ENCODE data around the gene RBM23. TPM values are rescaled to one million over a fixed set of nuclear protein-coding genes. Genes with fewer than 3 reads are reported as not detected.

The RBM23 gene
- total and polyA plus RNA-seq, 2 of the 8 experiments (the other 6 are each of a cell fraction or from before 2014, with no cell fraction given): 41.2 to 43.3 TPM

- TF ChIP-seq CHD7 (IDR thresholded peaks at IDR 0.05; ENCODE audit: insufficient replicate concordance, low read length) (no peak), CEBPB (IDR thresholded peaks at IDR 0.05; ENCODE audit: low read depth, low read length) (no peak), PHF8 (conservative IDR thresholded peaks at IDR 0.05; ENCODE audit: low read depth, low read length) (no peak), CTBP2 (IDR thresholded peaks at IDR 0.05; ENCODE audit: borderline replicate concordance, insufficient read depth, insufficient read length, low read length) (no peak), EGR1 (IDR thresholded peaks at IDR 0.05; ENCODE audit: borderline replicate concordance, low read depth, low read length) (no peak), BACH1 (IDR thresholded peaks at IDR 0.05; ENCODE audit: low read length) (no peak), SIN3A (conservative IDR thresholded peaks at IDR 0.05 in 1 of 2, IDR thresholded peaks at IDR 0.05 in 1 of 2; ENCODE audit: low read depth in 1 of 2, low read length in 2 of 2) (no peak), RFX5 (IDR thresholded peaks at IDR 0.05; ENCODE audit: borderline replicate concordance, low read depth, low read length) (no peak)
Observed at GRCh38 chr14:22875003-22875747, 43.8 kb downstream of the RBM23 start (continued).
